Measurements from ENCODE around the gene CXorf38. TPM values are rescaled to one million over a fixed set of nuclear protein-coding genes. Genes with fewer than 3 reads are reported as not detected.

CXorf38 gene
- total and polyA plus RNA-seq, 2 of the 8 experiments (the other 6 are each of a cell fraction or from before 2014, with no cell fraction given): 3.6 to 6.4 TPM

GRCh38 chrX:40663880-40664630, 16.7 kb upstream of the CXorf38 start (continued):
- TF ChIP-seq POLR2AphosphoS5 (IDR thresholded peaks at IDR 0.05; ENCODE audit: low read depth, low read length): peak; percentile 18; the same call in 1 of the 2 replicates
- TF ChIP-seq TEAD4 (IDR thresholded peaks at IDR 0.05; ENCODE audit: low read depth, low read length): peak; percentile 76
- no peak for TF ChIP-seq SIX5 (IDR thresholded peaks at IDR 0.05; ENCODE audit: low read depth, low read length)
- no peak for TF ChIP-seq NRF1 (IDR thresholded peaks at IDR 0.05; ENCODE audit: low read depth, low read length)
- no peak for TF ChIP-seq SIN3A (conservative IDR thresholded peaks at IDR 0.05 in 1 of 2, IDR thresholded peaks at IDR 0.05 in 1 of 2; ENCODE audit: low read depth in 1 of 2, low read length in 2 of 2)

Data from H1 (cell line).